ENCODE measurements around the gene EFNA5.

Gene EFNA5

GRCh38 chr5:107636555-107636954 lies 34.2 kb downstream of the EFNA5 start:
- no peaks in the 10 kb centered on the region for H3K4me1 Mint-ChIP-seq (ENCODE audit: low read depth)
- no peak for DNase-seq
- no peak overlapping the region for H3K27ac Mint-ChIP-seq
- H3K9me3 Mint-ChIP-seq: no peaks in the 10 kb centered on the region
- no peak overlapping the region for H3K4me3 Mint-ChIP-seq
- H3K27me3 Mint-ChIP-seq: peaks cover 17% of the 10 kb centered on the region
- H3K36me3 Mint-ChIP-seq (ENCODE audit: low read depth): no peaks in the 10 kb centered on the region

GRCh38 chr5:107636068-107636467 lies 34.7 kb downstream of the EFNA5 start:
- no peak overlapping the region for H3K27ac Mint-ChIP-seq
- DNase-seq: no peak
- H3K9me3 Mint-ChIP-seq: no peaks in the 10 kb centered on the region
- no peak overlapping the region for H3K4me3 Mint-ChIP-seq
- H3K36me3 Mint-ChIP-seq (ENCODE audit: low read depth): no peaks in the 10 kb centered on the region
- H3K27me3 Mint-ChIP-seq: peaks cover 17% of the 10 kb centered on the region
- no peaks in the 10 kb centered on the region for H3K4me1 Mint-ChIP-seq (ENCODE audit: low read depth)

GRCh38 chr5:107634981-107635848 lies 35.5 kb downstream of the EFNA5 start:
- no peak overlapping the region for H3K27ac Mint-ChIP-seq
- H3K36me3 Mint-ChIP-seq (ENCODE audit: low read depth): no peaks in the 10 kb centered on the region

GRCh38 chr5:107633171-107633901 lies 37.4 kb downstream of the EFNA5 start:
- H3K27me3 Mint-ChIP-seq: peaks cover 17% of the 10 kb centered on the region
- no peaks in the 10 kb centered on the region for H3K36me3 Mint-ChIP-seq (ENCODE audit: low read depth)

More at GRCh38 chr5:107634981-107635848, 35.5 kb downstream of the EFNA5 start:
- Mint-ChIP-seq H3K27me3 (peaks cover 17% of the 10 kb centered on the region), H3K4me3 (no peak overlapping the region), H3K9me3 (no peaks in the 10 kb centered on the region), H3K4me1 (ENCODE audit: low read depth) (no peaks in the 10 kb centered on the region)
- DNase-seq: no peak

GRCh38 chr5:107631805-107632362 lies 38.9 kb downstream of the EFNA5 start:
- H3K9me3 Mint-ChIP-seq: no peaks in the 10 kb centered on the region
- H3K4me3 Mint-ChIP-seq: no peak overlapping the region
- H3K36me3 Mint-ChIP-seq (ENCODE audit: low read depth): no peaks in the 10 kb centered on the region
- H3K27me3 Mint-ChIP-seq: peaks cover 11% of the 10 kb centered on the region
- no peak for DNase-seq
- no peak overlapping the region for H3K27ac Mint-ChIP-seq
- no peaks in the 10 kb centered on the region for H3K4me1 Mint-ChIP-seq (ENCODE audit: low read depth)

More at GRCh38 chr5:107633171-107633901, 37.4 kb downstream of the EFNA5 start:
- no peak overlapping the region for H3K27ac Mint-ChIP-seq
- no peaks in the 10 kb centered on the region for H3K4me1 Mint-ChIP-seq (ENCODE audit: low read depth)
- H3K4me3 Mint-ChIP-seq: no peak overlapping the region
- DNase-seq: no peak
- H3K9me3 Mint-ChIP-seq: no peaks in the 10 kb centered on the region

GRCh38 chr5:107630184-107630583 lies 40.6 kb downstream of the EFNA5 start:
- Mint-ChIP-seq H3K27ac (no peak overlapping the region), H3K27me3 (no peaks in the 10 kb centered on the region), H3K36me3 (ENCODE audit: low read depth) (no peaks in the 10 kb centered on the region), H3K9me3 (no peaks in the 10 kb centered on the region), H3K4me3 (no peak overlapping the region), H3K4me1 (ENCODE audit: low read depth) (no peaks in the 10 kb centered on the region)
- DNase-seq: no peak

GRCh38 chr5:107624235-107624634 lies 46.5 kb downstream of the EFNA5 start:
- no peaks in the 10 kb centered on the region for H3K4me1 Mint-ChIP-seq (ENCODE audit: low read depth)
- DNase-seq: no peak
- H3K9me3 Mint-ChIP-seq: no peaks in the 10 kb centered on the region
- no peak overlapping the region for H3K4me3 Mint-ChIP-seq
- H3K27ac Mint-ChIP-seq: no peak overlapping the region
- H3K27me3 Mint-ChIP-seq: peaks cover 10% of the 10 kb centered on the region
- no peaks in the 10 kb centered on the region for H3K36me3 Mint-ChIP-seq (ENCODE audit: low read depth)

- no peak overlapping the region for H3K4me3 Mint-ChIP-seq
Observed at GRCh38 chr5:107621089-107621488, 49.6 kb downstream of the EFNA5 start.

GRCh38 chr5:107619781-107620180 lies 51.0 kb downstream of the EFNA5 start:
- Mint-ChIP-seq H3K27me3 (peaks cover 13% of the 10 kb centered on the region), H3K9me3 (no peaks in the 10 kb centered on the region), H3K4me3 (no peak overlapping the region), H3K27ac (no peak overlapping the region), H3K4me1 (ENCODE audit: low read depth) (no peaks in the 10 kb centered on the region), H3K36me3 (ENCODE audit: low read depth) (no peaks in the 10 kb centered on the region)
- no peak for DNase-seq

More at GRCh38 chr5:107621089-107621488, 49.6 kb downstream of the EFNA5 start:
- DNase-seq: no peak
- no peaks in the 10 kb centered on the region for H3K36me3 Mint-ChIP-seq (ENCODE audit: low read depth)
- no peak overlapping the region for H3K27ac Mint-ChIP-seq
- H3K27me3 Mint-ChIP-seq: peaks cover 13% of the 10 kb centered on the region
- H3K9me3 Mint-ChIP-seq: no peaks in the 10 kb centered on the region
- H3K4me1 Mint-ChIP-seq (ENCODE audit: low read depth): no peaks in the 10 kb centered on the region

- Mint-ChIP-seq H3K9me3 (no peaks in the 10 kb centered on the region), H3K4me1 (ENCODE audit: low read depth) (no peaks in the 10 kb centered on the region), H3K27ac (no peak overlapping the region), H3K4me3 (no peak overlapping the region), H3K27me3 (peaks cover 18% of the 10 kb centered on the region), H3K36me3 (ENCODE audit: low read depth) (no peaks in the 10 kb centered on the region)
- DNase-seq: no peak
Observed at GRCh38 chr5:107618242-107618641, 52.5 kb downstream of the EFNA5 start.

GRCh38 chr5:107617052-107617451 lies 53.7 kb downstream of the EFNA5 start:
- no peak overlapping the region for H3K27ac Mint-ChIP-seq

GRCh38 chr5:107616213-107616612 lies 54.5 kb downstream of the EFNA5 start:
- Mint-ChIP-seq H3K4me1 (ENCODE audit: low read depth) (no peaks in the 10 kb centered on the region), H3K27me3 (peaks cover 18% of the 10 kb centered on the region), H3K36me3 (ENCODE audit: low read depth) (no peaks in the 10 kb centered on the region), H3K9me3 (no peaks in the 10 kb centered on the region), H3K4me3 (no peak overlapping the region), H3K27ac (no peak overlapping the region)
- no peak for DNase-seq

More at GRCh38 chr5:107617052-107617451, 53.7 kb downstream of the EFNA5 start:
- DNase-seq: no peak
- Mint-ChIP-seq H3K27me3 (peaks cover 18% of the 10 kb centered on the region), H3K4me3 (no peak overlapping the region), H3K4me1 (ENCODE audit: low read depth) (no peaks in the 10 kb centered on the region), H3K9me3 (no peaks in the 10 kb centered on the region), H3K36me3 (ENCODE audit: low read depth) (no peaks in the 10 kb centered on the region)

GRCh38 chr5:107615299-107615817 lies 55.4 kb downstream of the EFNA5 start:
- Mint-ChIP-seq H3K27ac (no peak overlapping the region), H3K4me1 (ENCODE audit: low read depth) (no peaks in the 10 kb centered on the region), H3K4me3 (no peak overlapping the region), H3K9me3 (no peaks in the 10 kb centered on the region), H3K36me3 (ENCODE audit: low read depth) (no peaks in the 10 kb centered on the region), H3K27me3 (peaks cover 14% of the 10 kb centered on the region)
- no peak for DNase-seq

GRCh38 chr5:107612541-107612940 lies 58.2 kb downstream of the EFNA5 start:
- no peaks in the 10 kb centered on the region for H3K4me1 Mint-ChIP-seq (ENCODE audit: low read depth)
- no peaks in the 10 kb centered on the region for H3K9me3 Mint-ChIP-seq
- H3K36me3 Mint-ChIP-seq (ENCODE audit: low read depth): no peaks in the 10 kb centered on the region
- peaks cover 12% of the 10 kb centered on the region for H3K27me3 Mint-ChIP-seq
- DNase-seq: no peak
- no peak overlapping the region for H3K4me3 Mint-ChIP-seq
- H3K27ac Mint-ChIP-seq: no peak overlapping the region
